B cell (primary cell): ENCODE results near the gene PACSIN2. TPM values are rescaled to one million over a fixed set of nuclear protein-coding genes. Genes with fewer than 3 reads are reported as not detected.
A peak's percentile ranks its signal among the peaks of the same experiment; 100 is the strongest.

ENCODE experiments used
- ATAC-seq: fragments of 200-7000 bp; cut with Tn5 transposase; one replicate; pipeline ENCODE4 v1.10.0; 2021; ENCODE audit warnings: low read depth, mild to moderate bottlenecking, moderate number of reproducible peaks, moderate library complexity
- CTCF ChIA-PET: fragments of 350-600 bp; sonication (Branson Sonifier 250); formaldehyde crosslinking; loops from one replicate; lab custom pipeline; 2021; ENCODE audit warnings: antibody characterized with exemption, inconsistent platforms; lab: Charles Lee
- POLR2A ChIA-PET: fragments of 350-600 bp; sonication (Branson Sonifier 250); formaldehyde crosslinking; loops from one replicate; lab custom pipeline; 2021; ENCODE audit warnings: antibody characterized with exemption; lab: Charles Lee
- DNase-seq: peaks from one replicate; pipeline ENCODE4 v3.0.0; 2013
- H2AFZ ChIP-seq: 2 replicates; pipeline ENCODE4 v1.6.1; 2012; ENCODE audit warnings: mild to moderate bottlenecking, low read depth, low read length; ENCODE audit not compliant: insufficient read depth, poor library complexity, severe bottlenecking
- H3K27ac ChIP-seq, 2 donors: 1 replicate in 1 of 2; 2 replicates in 1 of 2; pipeline ENCODE4 v1.5.1; 2012 to 2013; ENCODE audit warnings: low read length in 2 of 2, mild to moderate bottlenecking in 2 of 2, moderate library complexity in 1 of 2
- H3K27me3 ChIP-seq, 4 experiments: fragments of 200-600 bp in 1 of 4; sonication (generic) in 1 of 4; replicated peaks in 1 of 4; 1 replicate in 2 of 4; 2 replicates in 2 of 4; pipeline versions ENCODE4 v1.6.1 to v1.7.0; 2013 to 2016; ENCODE audit warnings: low read length in 3 of 4, mild to moderate bottlenecking in 2 of 4, mixed read lengths in 1 of 4, moderate library complexity in 1 of 4; ENCODE audit not compliant: insufficient read depth in 4 of 4, control insufficient read depth in 3 of 4; ENCODE audit errors: control extremely low read depth in 1 of 4
- H3K36me3 ChIP-seq, 2 experiments: replicated peaks in 1 of 2; 1 replicate in 1 of 2; 2 replicates in 1 of 2; pipeline versions ENCODE4 v1.6.1 to v1.7.1; 2013; ENCODE audit warnings: low read length in 1 of 2; ENCODE audit not compliant: insufficient read depth in 2 of 2, control insufficient read depth in 1 of 2; ENCODE audit errors: control extremely low read depth in 1 of 2, extremely low read depth in 1 of 2
- H3K4me1 ChIP-seq, 2 donors: fragments of 200-600 bp in 1 of 2; sonication (generic) in 1 of 2; 1 replicate in 1 of 2; 2 replicates in 1 of 2; pipeline versions ENCODE4 v1.5.1 to v1.6.1; 2013 to 2017; ENCODE audit warnings: low read length in 2 of 2; ENCODE audit not compliant: control insufficient read depth in 2 of 2, insufficient read depth in 2 of 2
- H3K4me2 ChIP-seq: replicated peaks from 2 replicates; pipeline ENCODE3; 2012; ENCODE audit warnings: mild to moderate bottlenecking, low read depth, low read length; ENCODE audit not compliant: poor library complexity, severe bottlenecking
- H3K4me3 ChIP-seq, 5 experiments: fragments of 200-600 bp in 1 of 5; sonication (generic) in 1 of 5; 1 replicate in 3 of 5; 2 replicates in 2 of 5; pipeline versions ENCODE4 v1.5.1 to v1.7.0; 2011 to 2016; ENCODE audit warnings: low read length in 4 of 5, mild to moderate bottlenecking in 4 of 5, low read depth in 2 of 5, control low read depth in 1 of 5, moderate library complexity in 1 of 5; ENCODE audit not compliant: insufficient read depth in 1 of 5; ENCODE audit errors: control extremely low read depth in 1 of 5, extremely low read depth in 1 of 5
- H3K79me2 ChIP-seq: fragments of 200-600 bp; sonication (generic); one replicate; pipeline ENCODE4 v1.6.0; 2016; ENCODE audit warnings: low read length; ENCODE audit not compliant: control insufficient read depth, insufficient read depth
- H3K9ac ChIP-seq: fragments of 200-600 bp; sonication (generic); 2 replicates; pipeline ENCODE4 v1.6.1; 2017; ENCODE audit warnings: mild to moderate bottlenecking, low read length, moderate library complexity
- H3K9me3 ChIP-seq, 3 donors: one replicate each; pipeline versions ENCODE4 v1.6.1 to v1.7.1; 2013; ENCODE audit warnings: low read length in 2 of 3; ENCODE audit not compliant: control insufficient read depth in 2 of 3, insufficient read depth in 1 of 3; ENCODE audit errors: control extremely low read depth in 1 of 3
- H4K20me1 ChIP-seq: 2 replicates; pipeline ENCODE4 v1.6.0; 2012; ENCODE audit warnings: mild to moderate bottlenecking, low read length; ENCODE audit not compliant: insufficient read depth, control insufficient read depth, poor library complexity, severe bottlenecking
- H3K27ac Mint-ChIP-seq: one replicate; pipeline ENCODE4 v1.8.0; 2021; ENCODE audit warnings: mixed read lengths
- H3K27me3 Mint-ChIP-seq: one replicate; pipeline ENCODE4 v1.8.0; 2021; ENCODE audit warnings: mixed read lengths
- H3K4me1 Mint-ChIP-seq: one replicate; pipeline ENCODE4 v1.8.0; 2021; ENCODE audit warnings: mixed read lengths
- H3K4me3 Mint-ChIP-seq: one replicate; pipeline ENCODE4 v1.8.0; 2021; ENCODE audit warnings: mixed read lengths
- H3K9me3 Mint-ChIP-seq: one replicate; pipeline ENCODE4 v1.8.0; 2022; ENCODE audit warnings: mixed read lengths; ENCODE audit not compliant: insufficient read depth
- CTCF ChIP-seq: fragments of 200-600 bp; IDR thresholded peaks from one replicate; pipeline ENCODE4 v1.8.0; 2022; ENCODE audit warnings: antibody characterized with exemption, mild to moderate bottlenecking
- EZH2 ChIP-seq: IDR thresholded peaks from 2 replicates; pipeline ENCODE4 v1.6.1; 2012; ENCODE audit warnings: borderline replicate concordance, low read depth, mild to moderate bottlenecking, moderate library complexity, low read length; ENCODE audit not compliant: insufficient read depth, poor library complexity, severe bottlenecking
- WGBS: methylation state at CpG from one replicate; pipeline ENCODE4 v1.1.5; 2013; ENCODE audit warnings: missing lambda C conversion rate; ENCODE audit not compliant: insufficient coverage; 5-methylcytosine and 5-hydroxymethylcytosine counted together
- intact Hi-C: fragments of 100-400 bp; cut with micrococcal nuclease; formaldehyde crosslinking; loops from one replicate; pipeline ENCODE4 v1.10.0; 2022
- polyA plus RNA-seq: library from polyadenylated mRNA; depleted of rRNA; stranded (reverse); fragments of >200 nt; gene quantifications from 2 replicates; pipeline ENCODE4 v1.2.3, GENCODE V29; 2012
- total RNA-seq, 2 donors: library from RNA; stranded (reverse); fragments of 120-200 nt in 1 of 2; gene quantifications; 1 replicate in 1 of 2; 2 replicates in 1 of 2; pipeline versions ENCODE4 v1.2.3 to v1.2.4, GENCODE V29; 2013 to 2022

PACSIN2 gene
- total and polyA plus RNA-seq, 2 donors (not counting 1 experiment from before 2014, with no cell fraction given), result 26.9 to 59.3 TPM

- H4K20me1 ChIP-seq, result peaks cover 43% of the 10 kb centered on the region
- Mint-ChIP-seq H3K27me3 (no peaks in the 10 kb centered on the region), H3K4me3 (no peak overlapping the region), H3K4me1 (peaks cover 50% of the 10 kb centered on the region), H3K27ac (peak overlapping the region; percentile 50), H3K9me3 (no peaks in the 10 kb centered on the region)
- ChIA-PET POLR2A (interaction anchor here (1.0 kb wide), 1 partner anchor 9 kb away, joined by 3 read pairs; no protein-coding TSS in a partner anchor), CTCF (interaction anchor here (0.8 kb wide), 1 partner anchor 8 kb away, joined by 3 read pairs; no protein-coding TSS in a partner anchor)
- TF ChIP-seq EZH2 (no peak), CTCF (no peak)
- H3K4me3 ChIP-seq, result no peak overlapping the region
- no peak overlapping the region for H3K27ac ChIP-seq
- peaks cover 96% of the 10 kb centered on the region for H3K79me2 ChIP-seq
- DNase-seq (no peak), ATAC-seq (no peak)
- WGBS, result 96% methylated on average over 13 of the region's 17 CpGs
- no peak overlapping the region for H3K4me2 ChIP-seq
- no peaks in the 10 kb centered on the region for H3K27me3 ChIP-seq
- H2AFZ ChIP-seq, result no peak overlapping the region
- H3K36me3 ChIP-seq, result peaks cover 0 to 5% of the 10 kb centered on the region in 2 experiments
- H3K9me3 ChIP-seq, result no peaks in the 10 kb centered on the region
- H3K4me1 ChIP-seq, result peaks cover 29 to 49% of the 10 kb centered on the region in 2 donors
- intact Hi-C loops, result loop anchor here (10.0 kb wide), 1 partner anchor 49 kb away; no protein-coding TSS in a partner anchor
- H3K9ac ChIP-seq, result no peak overlapping the region
Observed at GRCh38 chr22:42915980-42916765, 98.8 kb downstream of the PACSIN2 start.

GRCh38 chr22:42914511-42915076, 100.4 kb downstream of the PACSIN2 start:
- Mint-ChIP-seq H3K27me3 (no peaks in the 10 kb centered on the region), H3K4me3 (no peak overlapping the region), H3K27ac (no peak overlapping the region), H3K4me1 (peaks cover 44% of the 10 kb centered on the region), H3K9me3 (no peaks in the 10 kb centered on the region)
- no peak overlapping the region for H3K27ac ChIP-seq
- intact Hi-C loops, result loop anchor here (10.0 kb wide), 1 partner anchor 50 kb away; no protein-coding TSS in a partner anchor
- no peak overlapping the region for H3K4me3 ChIP-seq
- H3K4me1 ChIP-seq, result peaks cover 29 to 45% of the 10 kb centered on the region in 2 donors
- H3K9me3 ChIP-seq, result no peaks in the 10 kb centered on the region
- 94% methylated on average over 6 of the region's 6 CpGs for WGBS
- ATAC-seq (no peak), DNase-seq (no peak)
- no peak overlapping the region for H3K4me2 ChIP-seq
- no peak overlapping the region for H3K9ac ChIP-seq
- no peaks in the 10 kb centered on the region for H3K27me3 ChIP-seq
- H2AFZ ChIP-seq, result no peak overlapping the region
- peaks cover 49% of the 10 kb centered on the region for H4K20me1 ChIP-seq
- peaks cover 0 to 19% of the 10 kb centered on the region in 2 experiments for H3K36me3 ChIP-seq
- ChIA-PET CTCF (interaction anchor here (1.3 to 1.4 kb wide), 2 partner anchors 20 to 47 kb away, joined by 3 read pairs; no protein-coding TSS in a partner anchor), POLR2A (no interaction called here)
- TF ChIP-seq CTCF, result no peak
- no peak for TF ChIP-seq EZH2
- peaks cover 94% of the 10 kb centered on the region for H3K79me2 ChIP-seq
